CD4-positive, alpha-beta T cell treated with Interleukin-6 at 100 ng/mL for 8 hours (primary cell): ENCODE measurements around the gene PTPN3.

ENCODE experiments used
- DNase-seq: peaks from one replicate; pipeline ENCODE4 v3.0.0-alpha.2; 2020; ENCODE audit warnings: mixed read lengths, low spot score

The PTPN3 gene

DNA sequence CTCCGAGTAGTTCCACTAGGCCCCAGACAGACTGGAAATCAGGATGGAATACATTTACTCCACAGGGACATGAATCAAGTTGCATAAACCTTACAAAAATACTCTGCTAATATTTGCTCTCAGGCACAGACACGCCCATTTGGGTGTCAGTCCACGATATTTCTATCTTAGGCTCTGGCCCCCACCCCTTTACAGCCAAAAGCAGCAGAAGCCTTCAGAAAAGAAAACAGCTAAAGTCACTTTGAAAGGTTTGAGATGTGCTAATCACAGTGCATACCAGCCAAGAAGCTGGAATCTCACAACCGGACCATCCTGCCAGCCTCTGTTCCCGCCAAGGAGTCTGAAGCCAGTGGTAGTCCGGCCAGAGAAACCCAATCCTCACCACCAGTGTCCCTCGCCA lies 22.6 kb downstream of the PTPN3 start:
- DNase-seq: no peak

DNA sequence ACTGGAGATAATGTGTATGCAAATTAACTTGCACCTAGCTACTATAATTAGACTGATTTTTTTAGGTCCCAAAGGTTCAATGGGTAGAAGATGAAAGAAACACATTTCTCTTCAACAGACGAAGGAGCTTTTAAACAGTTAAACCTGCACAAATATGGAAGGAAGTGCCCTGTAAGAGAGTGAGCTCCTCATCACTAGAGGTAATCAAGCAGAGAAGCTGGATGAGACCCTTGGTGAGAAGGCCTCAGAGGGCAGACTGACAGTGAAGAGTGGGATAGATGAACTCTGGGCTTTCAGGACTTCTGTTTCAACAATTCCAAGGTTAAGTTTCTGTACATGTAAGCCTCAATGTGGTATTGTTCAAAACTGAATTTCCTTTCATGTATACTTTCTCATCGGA lies 23.2 kb downstream of the PTPN3 start:
- DNase-seq: no peak

GRCh38 chr9:109474170-109474569 lies 23.9 kb downstream of the PTPN3 start:
- DNase-seq: no peak

GRCh38 chr9:109473329-109473728 lies 24.8 kb downstream of the PTPN3 start:
- DNase-seq: no peak

- DNase-seq: no peak
Observed at GRCh38 chr9:109471475-109472393, 26.4 kb downstream of the PTPN3 start.

- DNase-seq: peak; percentile 19
Observed at GRCh38 chr9:109469646-109470358, 28.3 kb downstream of the PTPN3 start.

GRCh38 chr9:109468927-109469326 lies 29.2 kb downstream of the PTPN3 start:
- DNase-seq: no peak

GRCh38 chr9:109467936-109468335 lies 30.2 kb downstream of the PTPN3 start:
- DNase-seq: no peak

DNA sequence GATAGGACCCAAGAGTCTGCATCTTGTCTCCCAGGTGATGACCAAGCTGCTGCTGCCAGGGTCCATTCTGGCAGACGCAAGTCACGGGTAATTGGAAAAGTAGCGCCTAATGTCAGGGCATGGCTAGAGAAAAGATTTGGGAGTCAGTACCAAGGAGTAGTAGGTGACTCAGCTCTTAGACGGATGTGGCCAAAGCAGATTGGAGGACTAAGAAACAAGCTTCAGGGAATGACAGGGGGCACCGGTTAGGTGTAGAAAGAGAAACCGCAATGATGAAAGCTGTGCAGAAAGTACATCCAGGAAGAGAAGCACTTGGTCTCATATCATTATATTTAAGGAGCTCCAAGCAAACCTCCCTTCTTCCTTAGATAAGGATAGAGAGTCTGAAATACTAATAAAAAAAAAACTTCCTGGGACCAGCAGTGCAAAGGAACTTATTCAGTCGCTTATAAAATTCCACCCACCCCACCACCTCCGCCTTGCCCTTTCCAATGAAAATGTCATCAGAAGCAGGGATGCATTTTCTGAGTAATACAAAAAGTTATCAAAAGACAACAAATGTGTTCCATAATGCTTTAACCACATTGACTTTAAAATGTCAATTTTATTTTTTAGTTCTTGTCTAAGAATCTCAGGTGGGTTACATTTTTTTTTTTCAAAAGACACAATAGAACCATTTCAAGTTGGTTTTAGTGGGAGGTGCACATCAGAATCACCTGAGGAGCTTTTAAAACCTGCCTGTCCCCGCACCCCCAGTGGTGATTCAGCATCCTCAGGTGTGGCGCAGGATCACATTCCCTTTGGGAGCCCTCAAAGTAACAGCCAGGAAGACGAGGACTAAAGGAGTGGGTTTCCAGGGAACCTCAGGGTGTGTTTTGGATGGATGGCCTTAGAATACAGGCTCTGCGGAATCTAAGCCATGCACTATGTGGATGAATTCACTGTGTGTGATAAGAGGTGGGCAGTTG lies 31.2 kb downstream of the PTPN3 start:
- no peak for DNase-seq

- no peak for DNase-seq
Observed at GRCh38 chr9:109463924-109464625, 34.0 kb downstream of the PTPN3 start.

DNA sequence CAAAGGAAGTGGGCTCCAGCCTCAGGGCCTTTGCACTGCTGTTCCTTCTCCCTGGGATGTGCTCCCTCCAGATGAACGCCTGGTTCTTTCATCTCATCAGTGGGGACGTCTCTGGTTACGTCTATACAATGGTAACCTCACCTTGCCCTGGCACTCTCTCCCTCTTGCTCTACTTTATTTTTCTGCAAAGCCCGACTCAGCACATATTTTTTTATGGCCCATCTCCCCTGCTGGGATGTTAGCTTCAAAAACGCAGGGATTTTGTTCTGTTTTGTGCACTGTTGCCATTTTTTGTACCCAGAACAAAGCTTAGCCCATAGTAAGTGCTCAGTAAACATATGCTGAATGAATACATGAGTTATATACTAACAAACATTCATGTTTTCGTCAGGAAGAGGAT lies 37.5 kb downstream of the PTPN3 start:
- DNase-seq: no peak

- DNase-seq: no peak
Observed at GRCh38 chr9:109459423-109459822, 38.7 kb downstream of the PTPN3 start.

GRCh38 chr9:109458453-109459211 lies 39.5 kb downstream of the PTPN3 start:
- DNase-seq: no peak

GRCh38 chr9:109456811-109457210 lies 41.3 kb downstream of the PTPN3 start:
- DNase-seq: no peak

GRCh38 chr9:109455861-109456260 lies 42.2 kb downstream of the PTPN3 start:
- no peak for DNase-seq

GRCh38 chr9:109455391-109455790 lies 42.7 kb downstream of the PTPN3 start:
- no peak for DNase-seq

GRCh38 chr9:109454601-109455155 lies 43.4 kb downstream of the PTPN3 start:
- DNase-seq: no peak

DNA sequence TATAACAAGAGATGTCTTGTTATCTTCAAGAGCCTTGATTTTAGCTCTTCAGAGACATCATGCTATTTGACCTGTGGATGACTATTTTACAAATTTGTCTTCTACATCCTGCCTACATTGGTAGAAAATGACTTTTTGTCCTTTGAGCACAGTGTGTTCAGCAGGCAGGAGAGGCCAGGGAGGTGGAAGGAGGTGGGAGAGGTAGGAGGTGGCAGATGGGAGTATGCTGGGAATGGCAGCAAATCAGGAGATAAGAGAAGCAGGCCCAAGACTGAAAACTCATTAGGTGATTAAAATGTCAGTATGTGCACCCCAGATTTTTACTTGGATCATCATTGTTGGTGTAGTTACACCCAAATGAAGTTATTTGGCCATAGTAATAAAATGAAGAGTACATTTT lies 44.1 kb downstream of the PTPN3 start:
- no peak for DNase-seq

DNA sequence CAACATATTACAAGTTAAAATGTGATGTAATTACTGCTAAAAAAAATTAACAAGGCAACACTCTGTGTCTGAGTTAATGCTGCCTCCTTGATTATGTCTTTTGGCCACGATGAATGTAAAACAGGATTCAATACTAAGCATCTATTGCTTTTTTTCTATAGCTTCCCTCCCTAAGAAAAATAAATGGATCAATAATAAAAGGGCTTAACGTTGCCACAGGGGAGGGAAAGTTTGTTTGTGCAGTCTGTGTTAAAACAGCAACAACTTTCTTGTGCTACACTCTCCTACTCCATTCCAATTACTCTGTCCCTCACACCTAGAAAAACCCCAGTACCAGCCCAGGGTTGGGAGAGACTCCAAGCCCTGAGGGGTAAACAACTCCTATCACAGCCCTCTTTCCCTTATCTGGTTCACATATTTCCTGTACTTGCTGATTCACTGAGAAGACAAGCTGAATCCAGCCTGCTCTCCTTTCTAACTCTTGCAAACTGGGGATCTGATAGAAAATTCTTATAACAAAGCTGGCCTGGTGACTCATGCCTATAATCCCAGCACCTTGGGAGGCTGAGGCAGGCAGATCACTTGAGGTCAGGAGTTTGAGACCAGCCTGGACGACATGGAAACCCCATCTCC lies 44.8 kb downstream of the PTPN3 start:
- no peak for DNase-seq

GRCh38 chr9:109452761-109453160 lies 45.3 kb downstream of the PTPN3 start:
- no peak for DNase-seq
